GM18519 (cell line): Measurements from ENCODE around the gene ST6GAL1.
"Not testable (repeated sequence)": the region's sequence is repeated elsewhere in the genome, so short reads cannot be mapped to it uniquely, and the experiment has no call there.

ENCODE experiments used
- ATAC-seq: cut with Tn5 transposase; IDR thresholded peaks from one replicate; pipeline ENCODE4 v1.9.1; 2021; ENCODE audit warnings: mild to moderate bottlenecking, moderate library complexity; ENCODE audit not compliant: unreplicated experiment, low FRiP score

The ST6GAL1 gene

DNA sequence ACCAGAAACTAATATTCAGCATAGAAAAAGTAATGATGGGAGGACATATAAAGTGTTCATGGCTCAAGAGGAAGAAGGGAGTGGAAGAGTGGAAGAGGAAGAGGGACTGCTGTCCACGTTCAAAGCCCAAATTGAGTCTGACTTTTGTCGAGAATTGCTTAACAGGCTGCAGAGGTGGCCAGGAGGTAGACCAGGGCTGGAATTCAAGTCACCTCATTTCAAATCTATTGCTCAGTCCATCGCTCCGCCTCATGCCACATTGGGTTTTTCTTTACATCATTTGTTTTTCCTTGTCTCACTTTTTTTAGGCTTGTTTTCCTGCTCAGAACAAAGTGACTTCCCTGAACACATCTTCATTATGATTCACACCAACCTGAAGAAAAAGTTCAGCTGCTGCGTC is 112.0 kb downstream of the ST6GAL1 start:
- no peak for ATAC-seq

DNA sequence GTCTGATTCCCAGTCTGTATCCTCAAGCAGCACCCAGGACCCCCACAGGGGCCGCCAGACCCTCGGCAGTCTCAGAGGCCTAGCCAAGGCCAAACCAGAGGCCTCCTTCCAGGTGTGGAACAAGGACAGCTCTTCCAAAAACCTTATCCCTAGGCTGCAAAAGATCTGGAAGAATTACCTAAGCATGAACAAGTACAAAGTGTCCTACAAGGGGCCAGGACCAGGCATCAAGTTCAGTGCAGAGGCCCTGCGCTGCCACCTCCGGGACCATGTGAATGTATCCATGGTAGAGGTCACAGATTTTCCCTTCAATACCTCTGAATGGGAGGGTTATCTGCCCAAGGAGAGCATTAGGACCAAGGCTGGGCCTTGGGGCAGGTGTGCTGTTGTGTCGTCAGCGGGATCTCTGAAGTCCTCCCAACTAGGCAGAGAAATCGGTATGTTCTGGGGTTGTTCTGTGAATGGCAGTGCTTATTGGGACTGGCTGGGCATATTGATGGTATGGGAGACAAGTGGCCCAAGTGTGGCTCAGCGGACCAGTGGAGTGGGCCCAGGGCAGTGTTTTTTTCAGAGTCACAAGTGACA is 112.6 kb downstream of the ST6GAL1 start:
- ATAC-seq = no peak

DNA sequence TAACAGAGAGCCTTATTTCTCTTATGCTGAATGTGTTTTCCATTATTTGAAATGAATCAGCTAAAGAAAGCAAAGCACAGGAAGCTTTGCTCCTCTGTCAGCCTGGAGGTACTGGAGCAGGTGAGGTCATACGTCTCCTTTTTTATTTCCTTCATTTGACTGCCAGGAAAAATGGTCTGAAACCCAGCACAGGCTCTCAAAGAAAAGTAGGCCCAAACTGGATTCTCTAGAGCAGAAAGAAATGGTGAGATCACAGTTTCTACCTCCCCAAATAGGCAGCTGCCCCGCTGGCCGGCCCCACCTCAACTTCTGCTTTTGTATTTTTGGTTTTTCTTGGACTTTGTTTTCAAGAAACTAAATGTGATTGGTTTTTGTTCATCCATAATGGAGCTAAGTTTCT is 113.9 kb downstream of the ST6GAL1 start:
- peak; percentile 34 for ATAC-seq

DNA sequence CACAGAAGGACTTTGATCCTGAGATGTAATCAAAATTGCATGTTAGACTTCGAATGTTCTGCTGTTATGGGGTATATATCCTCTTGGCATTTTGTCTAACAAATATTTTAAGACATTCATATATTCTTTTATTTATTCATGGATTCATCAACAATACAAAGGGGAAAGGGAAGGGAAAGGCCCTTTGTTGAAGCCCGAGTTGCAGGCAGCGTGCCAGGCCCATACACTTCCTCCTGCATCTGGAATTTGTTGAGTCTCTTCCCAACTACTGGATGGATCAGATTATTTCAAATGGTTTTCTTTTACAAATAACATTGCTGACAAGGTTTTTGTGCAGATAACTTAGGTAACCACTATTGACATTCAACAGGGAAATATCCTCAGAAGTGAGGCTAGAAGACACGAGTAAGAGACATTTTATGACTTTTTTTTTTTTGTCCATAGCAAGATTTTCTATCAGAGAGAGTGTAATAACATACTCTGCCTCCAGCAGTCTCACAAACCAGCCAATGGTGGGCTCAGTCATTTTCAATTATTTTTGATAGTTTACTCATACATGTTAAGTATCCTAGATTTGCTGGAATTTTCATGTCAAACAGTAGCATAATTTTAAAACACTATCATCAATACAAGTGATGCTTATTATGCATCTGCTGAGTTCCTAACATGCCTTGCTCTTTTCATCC is 114.7 kb downstream of the ST6GAL1 start:
- ATAC-seq = no peak

DNA sequence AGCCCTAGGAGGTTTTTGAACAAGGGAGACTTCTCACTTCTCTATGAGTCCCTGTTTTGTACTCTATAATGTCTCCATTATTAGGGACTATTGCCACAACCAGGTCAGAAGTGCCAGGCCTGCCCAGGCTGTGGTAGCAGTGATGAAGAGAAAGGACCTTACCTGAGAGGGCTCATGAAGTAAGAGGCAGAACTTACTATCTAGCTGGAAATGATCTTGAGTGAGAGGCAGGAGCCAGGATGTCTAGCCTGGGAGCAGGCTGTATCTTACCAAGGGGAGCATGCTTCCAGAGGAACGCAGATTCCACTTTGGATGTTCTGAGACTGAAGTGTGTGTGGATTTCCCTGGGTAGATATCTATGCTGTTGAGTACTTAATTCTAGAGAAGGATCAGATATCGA is 115.7 kb downstream of the ST6GAL1 start:
- no peak for ATAC-seq

DNA sequence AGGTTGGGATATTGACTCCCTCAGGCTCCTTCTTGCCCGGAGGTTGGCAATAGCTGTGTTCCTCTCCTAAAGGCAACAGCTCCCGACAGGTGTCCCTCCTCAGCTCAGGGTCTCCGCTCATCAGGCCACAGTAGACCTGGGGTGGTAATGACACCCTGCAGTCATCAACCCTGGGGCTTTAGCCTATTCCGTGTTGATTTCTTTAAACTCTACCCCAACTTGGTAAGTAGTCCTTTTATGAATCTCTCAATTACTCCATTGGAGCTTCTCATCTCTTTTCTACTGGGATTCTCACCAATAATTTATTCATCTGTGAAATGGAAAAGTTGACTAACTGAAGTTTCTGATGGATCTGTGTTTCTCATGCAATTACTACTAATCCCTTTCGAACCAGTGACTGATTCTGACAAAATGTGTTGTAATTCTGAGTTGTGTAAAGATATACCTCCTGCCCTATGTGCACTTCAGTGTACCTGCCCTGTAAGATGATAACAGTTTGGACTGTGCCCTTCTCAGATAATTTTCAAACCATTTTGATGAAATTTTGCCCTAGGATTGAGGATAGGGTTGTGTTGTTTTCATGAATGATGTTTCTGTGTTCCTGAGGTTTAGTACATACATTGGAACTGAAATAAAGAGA is 119.3 kb downstream of the ST6GAL1 start:
- ATAC-seq = no peak

DNA sequence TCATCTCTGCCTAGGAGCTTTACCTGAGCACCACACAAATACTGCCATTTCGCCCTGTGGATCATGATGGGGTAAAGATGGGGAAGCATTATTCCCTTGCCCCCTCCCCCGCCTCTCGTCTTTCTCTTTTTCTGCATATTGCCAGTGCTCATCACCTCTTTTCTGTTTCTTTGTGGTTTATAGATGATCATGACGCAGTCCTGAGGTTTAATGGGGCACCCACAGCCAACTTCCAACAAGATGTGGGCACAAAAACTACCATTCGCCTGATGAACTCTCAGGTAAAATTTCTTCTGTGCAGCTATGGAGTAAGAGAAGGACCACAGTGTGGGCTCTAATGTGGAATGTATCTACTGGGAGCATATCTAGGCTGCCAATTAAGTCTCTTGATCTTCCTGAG is 120.7 kb downstream of the ST6GAL1 start:
- no peak for ATAC-seq

DNA sequence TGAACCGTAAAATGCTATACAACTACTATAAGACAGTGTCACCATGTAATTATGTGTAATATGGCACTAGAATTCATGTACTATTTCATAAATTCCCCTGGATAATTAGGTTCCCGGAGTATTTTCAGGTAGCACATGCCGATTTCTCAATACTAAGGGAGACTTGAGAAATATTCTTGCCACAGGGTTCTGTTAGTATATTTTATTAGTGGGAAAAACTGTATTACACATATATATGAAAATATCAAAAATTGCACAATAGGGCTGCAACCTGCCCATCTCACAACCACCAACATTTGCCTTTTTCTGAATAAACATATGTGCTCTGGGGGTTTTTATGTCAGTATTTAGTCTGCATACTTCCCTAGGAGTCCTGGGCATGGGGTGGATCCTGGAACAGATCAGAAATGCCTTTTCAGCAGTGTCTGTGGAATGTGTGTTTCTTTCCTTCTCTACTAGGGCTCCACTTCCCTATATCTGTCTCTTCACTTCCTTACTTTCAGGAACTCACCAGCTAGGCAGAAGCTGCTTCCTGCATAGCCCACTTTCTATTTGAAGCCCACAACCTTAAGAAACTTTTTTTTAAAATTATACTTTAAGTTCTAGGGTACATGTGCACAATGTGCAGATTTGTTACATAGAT is 121.5 kb downstream of the ST6GAL1 start:
- no peak for ATAC-seq

DNA sequence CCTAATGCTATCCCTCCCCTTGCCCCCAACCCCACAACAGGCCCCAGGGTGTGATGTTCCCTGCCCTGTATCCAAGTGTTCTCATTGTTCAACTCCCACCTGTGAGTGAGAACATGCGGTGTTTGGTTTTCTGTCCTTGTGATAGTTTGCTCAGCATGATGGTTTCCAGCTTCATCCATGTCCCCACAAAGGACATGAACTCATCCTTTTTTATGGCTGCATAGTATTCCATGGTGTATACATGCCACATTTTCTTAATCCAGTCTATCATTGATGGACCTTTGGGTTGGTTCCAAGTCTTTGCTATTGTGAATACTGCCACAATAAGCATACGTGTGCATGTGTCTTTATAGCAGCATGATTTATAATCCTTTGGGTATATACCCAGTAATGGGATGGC is 122.1 kb downstream of the ST6GAL1 start:
- ATAC-seq = not testable (repeated sequence)

DNA sequence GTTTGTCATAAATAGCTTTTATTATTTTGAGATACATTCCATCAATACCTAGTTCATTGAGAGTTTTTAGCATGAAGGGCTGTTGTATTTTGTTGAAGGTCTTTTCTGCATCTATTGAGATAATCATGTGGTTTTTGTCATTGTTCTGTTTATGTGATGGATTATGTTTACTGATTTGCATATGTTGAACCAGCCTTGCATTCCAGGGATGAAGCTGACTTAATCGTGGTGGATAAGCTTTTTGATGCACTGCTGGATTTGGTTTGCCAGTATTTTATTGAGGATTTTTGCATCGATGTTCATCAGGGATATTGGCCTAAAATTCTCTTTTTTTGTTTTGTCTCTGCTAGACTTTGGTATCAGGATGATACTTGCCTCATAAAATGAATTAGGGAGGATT is 124.1 kb downstream of the ST6GAL1 start:
- ATAC-seq = not testable (repeated sequence)

DNA sequence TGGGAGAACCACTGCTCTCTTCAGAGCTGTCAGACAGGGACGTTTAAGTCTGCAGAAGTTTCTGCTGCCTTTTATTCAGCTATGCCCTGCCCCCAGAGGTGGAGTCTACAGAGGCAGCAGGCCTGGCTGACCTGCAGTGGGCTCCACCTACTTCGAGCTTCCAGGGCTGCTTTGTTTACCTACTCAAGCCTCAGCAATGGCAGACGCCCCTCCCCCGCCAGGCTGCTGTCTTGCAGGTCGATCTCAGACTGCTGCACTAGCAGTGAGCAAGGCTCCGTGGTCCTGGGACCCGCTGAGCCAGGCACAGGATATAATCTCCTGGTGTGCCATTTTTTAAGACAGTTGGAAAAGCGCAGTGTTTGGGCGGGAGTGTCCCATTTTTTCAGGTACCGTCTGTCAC is 127.5 kb downstream of the ST6GAL1 start:
- ATAC-seq = not testable (repeated sequence)

DNA sequence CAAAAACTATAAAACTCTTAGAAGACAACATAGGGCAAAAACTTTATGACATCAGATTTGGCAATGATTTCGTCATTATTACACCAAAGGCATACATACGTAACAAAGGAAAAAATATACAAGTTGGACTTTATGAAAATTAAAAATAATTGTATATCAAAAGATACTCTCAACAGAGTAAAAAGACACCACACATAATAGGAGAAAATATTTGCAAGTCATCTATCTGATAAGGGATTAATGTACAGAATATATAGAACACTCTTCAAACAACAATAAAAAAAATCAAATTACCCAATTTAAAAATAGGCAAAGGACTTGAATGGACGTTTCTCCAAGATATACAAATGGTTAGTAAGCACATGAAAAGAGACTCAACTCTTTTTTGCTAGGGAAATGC is 131.4 kb downstream of the ST6GAL1 start:
- no peak for ATAC-seq

DNA sequence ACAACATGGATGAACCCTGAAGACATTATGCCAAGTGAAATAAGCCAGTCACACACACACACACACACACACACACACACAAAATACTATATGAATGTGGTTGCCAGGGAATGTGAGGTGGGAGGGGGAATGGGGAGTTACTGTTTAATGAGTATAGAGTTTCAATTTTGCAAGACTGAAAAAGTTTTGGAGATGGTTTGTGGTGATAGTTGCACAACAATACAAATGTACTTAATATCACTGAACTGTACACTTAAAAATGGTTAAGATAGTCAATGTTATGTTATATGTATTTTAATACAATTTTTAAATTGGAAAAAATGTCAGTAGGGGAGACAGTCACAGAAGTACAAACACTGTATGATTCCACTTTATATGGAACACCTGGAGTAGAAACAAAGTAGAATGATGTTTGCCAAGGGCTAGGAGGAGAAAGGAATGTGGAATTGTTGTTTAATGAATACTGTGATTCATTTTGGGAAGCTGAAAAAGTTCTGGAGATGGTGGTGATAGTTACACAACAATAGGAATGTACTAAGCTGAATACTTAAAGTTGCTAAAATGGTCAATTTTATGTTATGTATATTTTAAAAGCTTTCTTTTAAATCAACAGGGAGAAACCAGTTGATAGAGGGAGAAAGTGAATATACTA is 132.3 kb downstream of the ST6GAL1 start:
- no peak for ATAC-seq

DNA sequence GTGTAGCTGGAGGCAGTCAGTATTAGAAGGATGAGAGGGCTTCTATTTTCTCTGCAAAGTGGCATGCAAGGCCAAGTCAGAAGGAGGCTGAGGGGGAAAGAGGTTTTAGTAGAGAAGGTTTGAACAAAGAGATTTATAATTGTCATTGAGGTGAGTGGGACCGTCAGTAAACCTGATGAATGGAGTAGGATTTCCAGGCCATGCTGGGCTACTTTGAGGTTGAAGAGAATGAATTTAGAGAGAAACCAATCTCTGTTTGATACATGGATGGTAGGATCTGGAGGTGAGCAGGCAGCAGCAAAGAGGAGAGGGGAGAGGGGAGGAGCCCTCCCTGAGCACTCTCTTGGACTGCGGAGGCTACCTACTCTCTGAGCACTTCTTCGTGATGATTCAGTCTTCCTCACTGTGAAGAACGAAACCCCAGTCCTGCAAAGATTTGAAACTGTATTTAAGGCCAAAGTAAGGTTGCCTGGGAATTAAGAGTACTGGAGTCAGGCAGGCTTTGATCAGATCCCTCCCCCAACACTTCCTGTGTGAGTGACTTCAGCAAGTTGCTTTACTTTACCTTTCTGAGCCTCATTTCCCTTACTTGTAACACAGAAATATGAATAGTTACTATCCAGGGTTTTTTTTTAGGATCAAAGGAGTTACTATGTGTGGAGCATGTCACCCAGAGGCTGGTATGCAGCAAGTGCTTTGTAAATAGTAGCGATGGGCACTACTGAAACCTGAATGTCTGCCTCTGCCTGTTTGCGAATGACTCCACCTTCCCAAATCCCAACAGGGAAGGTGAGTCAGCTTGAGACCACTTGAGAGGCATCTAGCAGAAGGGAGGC is 133.2 kb downstream of the ST6GAL1 start:
- ATAC-seq = no peak

DNA sequence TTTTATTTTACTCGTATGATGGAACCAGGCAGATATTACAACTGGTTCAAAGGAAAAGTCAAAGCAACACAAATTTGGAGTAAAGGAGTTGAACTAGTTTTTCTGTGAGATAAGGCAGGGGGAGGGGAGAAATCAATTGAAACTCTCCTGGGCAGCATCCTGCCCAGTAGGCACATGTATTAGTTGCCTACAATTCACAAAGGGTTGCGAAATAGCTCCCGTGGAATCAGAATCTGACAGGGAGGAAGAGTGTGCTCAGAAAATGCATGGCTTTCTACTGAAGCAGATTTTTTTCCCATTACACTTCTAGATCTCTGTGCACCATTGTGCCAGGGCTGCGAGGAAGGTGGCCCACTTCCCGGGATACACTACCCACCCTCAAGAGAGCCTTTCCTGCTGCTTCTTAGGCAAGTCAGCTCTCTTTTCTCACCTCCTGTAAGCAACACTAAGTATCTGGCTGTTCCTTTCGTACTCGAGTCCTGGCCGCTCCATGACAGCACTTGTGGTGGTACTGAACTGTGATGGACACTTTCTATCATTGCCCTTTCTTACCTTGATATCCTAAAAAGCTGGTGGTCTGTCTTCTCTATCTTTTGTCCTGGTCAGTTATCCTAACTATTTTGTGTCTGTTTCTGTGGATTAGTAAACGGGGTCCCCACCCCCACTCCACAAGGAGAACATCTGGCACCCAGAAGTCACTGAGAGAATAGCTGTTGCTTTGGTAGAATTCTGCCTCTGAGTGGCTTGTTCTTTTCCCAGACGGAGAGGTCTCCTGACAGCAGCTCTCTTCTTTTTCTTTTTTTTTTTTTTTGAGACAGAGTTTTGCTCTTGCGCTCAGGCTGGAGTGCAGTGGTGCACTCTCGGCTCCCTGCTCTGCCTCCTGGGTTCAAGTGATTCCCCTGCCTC is 134.1 kb downstream of the ST6GAL1 start:
- ATAC-seq = no peak

DNA sequence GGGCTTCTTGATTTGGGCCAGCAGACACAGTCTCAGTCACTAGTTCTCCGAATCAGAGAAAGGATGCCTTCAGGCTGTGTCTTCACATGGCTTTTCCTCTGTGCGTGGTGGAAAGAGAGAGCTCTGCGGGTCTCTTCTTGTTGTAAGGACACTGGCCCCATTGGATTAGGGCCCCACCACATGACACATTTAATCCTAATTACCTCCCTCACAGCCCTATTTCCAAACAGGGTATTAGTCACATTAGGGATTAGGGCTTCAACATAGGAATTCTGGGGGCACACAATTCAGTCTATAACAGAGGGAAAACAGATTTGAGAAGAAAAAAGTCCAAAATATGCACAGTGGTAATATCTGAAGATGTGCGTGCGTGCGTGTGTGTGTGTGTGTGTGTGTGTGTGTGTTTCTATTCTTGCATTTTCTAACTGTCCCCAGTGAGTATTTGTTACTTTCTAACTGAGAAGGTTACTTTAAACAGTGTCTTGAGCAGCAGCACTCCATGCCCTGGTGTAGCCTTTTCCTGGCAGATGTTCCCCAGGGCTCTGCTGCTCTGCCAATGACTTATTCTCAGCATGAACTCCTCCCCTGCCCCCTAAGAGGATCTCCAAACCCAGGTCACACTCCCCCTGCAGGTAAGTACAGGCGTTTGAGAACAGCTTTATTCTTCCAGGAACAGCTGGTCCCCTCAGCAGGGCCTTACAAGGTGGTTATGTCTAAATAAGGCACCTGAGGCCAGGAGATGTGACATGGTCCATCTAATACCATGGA is 136.1 kb downstream of the ST6GAL1 start:
- no peak for ATAC-seq

DNA sequence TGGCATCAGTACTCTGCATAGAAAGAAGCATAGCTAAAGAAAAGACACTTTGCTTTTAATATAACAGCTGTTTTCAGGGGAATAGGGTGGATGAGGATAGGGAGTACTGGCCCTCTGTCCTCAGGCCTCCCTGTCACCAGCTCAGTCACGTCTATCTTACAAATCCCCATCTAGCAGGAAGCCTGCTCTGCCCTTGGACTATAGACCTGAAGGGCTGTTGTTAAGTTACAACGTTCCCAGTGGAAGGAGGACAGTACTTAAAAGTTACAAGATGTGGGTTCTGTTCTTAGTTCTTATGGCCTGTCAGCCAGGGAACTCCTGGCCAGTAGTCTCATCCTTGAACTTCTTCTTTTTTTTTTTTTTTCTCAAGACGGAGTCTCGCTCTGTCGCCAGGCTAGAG is 138.5 kb downstream of the ST6GAL1 start:
- no peak for ATAC-seq

DNA sequence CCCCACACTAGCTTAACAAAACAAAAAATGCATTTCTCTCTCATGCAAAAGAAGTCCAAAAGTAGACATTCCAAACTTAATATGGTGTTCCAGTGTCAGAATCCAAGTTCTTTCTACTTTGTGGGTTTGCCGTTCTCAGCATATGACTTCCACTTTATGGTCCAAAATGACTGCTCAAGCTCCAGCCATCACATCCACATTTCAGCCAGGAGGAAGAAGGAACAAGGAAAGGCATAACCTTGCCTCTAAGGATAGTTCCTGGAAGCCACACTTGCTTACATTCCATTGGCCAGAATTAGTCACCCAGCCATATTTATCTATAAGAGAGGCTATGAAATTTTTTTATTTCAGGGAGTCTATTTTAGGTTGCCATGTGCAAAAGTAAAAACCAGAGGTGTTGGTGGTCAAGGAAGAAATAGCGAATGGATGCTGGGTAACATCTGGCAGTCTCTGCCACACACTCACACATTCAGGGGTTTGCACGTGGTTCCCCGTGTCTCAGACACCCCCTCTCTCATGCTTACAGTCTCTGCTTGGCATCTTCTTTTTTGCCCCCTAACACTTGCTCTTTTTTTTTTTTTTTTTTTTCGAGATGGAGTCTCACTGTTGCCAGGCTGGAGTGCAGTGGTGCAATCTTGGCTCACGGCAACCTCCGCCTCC is 139.7 kb downstream of the ST6GAL1 start:
- ATAC-seq = no peak
